Stimulated activated naive CD8-positive, alpha-beta T cell treated with anti-CD3 and anti-CD28 coated beads, Interleukin-15, amount 100 ng/mL, for 72 hours (primary cell): ENCODE results near the gene GNAT1.

Source experiments
- ATAC-seq: fragments of 150-1000 bp; cut with Tn5 transposase; 2 replicates; pipeline ENCODE4 v1.10.0; 2021; ENCODE audit warnings: mild to moderate bottlenecking, moderate library complexity
- DNase-seq, 2 donors: peaks; one replicate each; pipeline ENCODE4 v3.0.0; 2021 to 2022
- H3K27ac Mint-ChIP-seq, 2 donors: one replicate each; pipeline ENCODE4 v1.8.0; 2022; ENCODE audit warnings: mild to moderate bottlenecking in 2 of 2, mixed read lengths in 2 of 2, moderate library complexity in 2 of 2
- H3K27me3 Mint-ChIP-seq: one replicate; pipeline ENCODE4 v1.8.0; 2022; ENCODE audit warnings: mixed read lengths
- H3K4me1 Mint-ChIP-seq: one replicate; pipeline ENCODE4 v1.8.0; 2022; ENCODE audit warnings: mild to moderate bottlenecking, mixed read lengths
- H3K4me3 Mint-ChIP-seq, 2 donors: one replicate each; pipeline ENCODE4 v1.8.0; 2022; ENCODE audit warnings: mild to moderate bottlenecking in 2 of 2, mixed read lengths in 2 of 2, moderate library complexity in 1 of 2
- H3K9me3 Mint-ChIP-seq, 2 donors: one replicate each; pipeline ENCODE4 v1.8.0; 2022; ENCODE audit warnings: mixed read lengths in 2 of 2

Gene GNAT1

DNA sequence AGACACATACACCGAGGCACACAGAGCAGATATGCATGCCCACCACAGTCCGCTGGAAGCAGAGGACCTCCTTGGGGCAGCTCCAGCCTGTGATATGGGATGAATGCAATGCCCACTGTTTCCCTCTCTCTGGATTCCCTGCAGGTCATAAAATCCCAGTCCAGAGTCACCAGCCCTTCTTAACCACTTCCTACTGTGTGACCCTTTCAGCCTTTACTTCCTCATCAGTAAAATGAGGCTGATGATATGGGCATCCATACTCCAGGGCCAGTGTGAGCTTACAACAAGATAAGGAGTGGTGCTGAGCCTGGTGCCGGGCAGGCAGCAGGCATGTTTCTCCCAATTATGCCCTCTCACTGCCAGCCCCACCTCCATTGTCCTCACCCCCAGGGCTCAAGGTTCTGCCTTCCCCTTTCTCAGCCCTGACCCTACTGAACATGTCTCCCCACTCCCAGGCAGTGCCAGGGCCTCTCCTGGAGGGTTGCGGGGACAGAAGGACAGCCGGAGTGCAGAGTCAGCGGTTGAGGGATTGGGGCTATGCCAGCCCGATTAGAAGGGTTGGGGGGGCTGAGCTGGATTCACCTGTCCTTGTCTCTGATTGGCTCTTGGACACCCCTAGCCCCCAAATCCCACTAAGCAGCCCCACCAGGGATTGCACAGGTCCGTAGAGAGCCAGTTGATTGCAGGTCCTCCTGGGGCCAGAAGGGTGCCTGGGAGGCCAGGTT, at the start of gene GNAT1:
GNAT1 (plus strand) TSS at position 675 of the 725 bp plus-strand sequence. CDS start 116 bp downstream, outside the sequence.
- no peak for ATAC-seq
- no peak for DNase-seq
- Mint-ChIP-seq H3K4me1 (peaks cover 21% of the 10 kb centered on the region), H3K4me3 (no peak within 1 kb of the TSS), H3K27me3 (peaks cover 33% of the 10 kb centered on the region), H3K9me3 (no peaks in the 10 kb centered on the region), H3K27ac (no peak within 1 kb of the TSS)

DNA sequence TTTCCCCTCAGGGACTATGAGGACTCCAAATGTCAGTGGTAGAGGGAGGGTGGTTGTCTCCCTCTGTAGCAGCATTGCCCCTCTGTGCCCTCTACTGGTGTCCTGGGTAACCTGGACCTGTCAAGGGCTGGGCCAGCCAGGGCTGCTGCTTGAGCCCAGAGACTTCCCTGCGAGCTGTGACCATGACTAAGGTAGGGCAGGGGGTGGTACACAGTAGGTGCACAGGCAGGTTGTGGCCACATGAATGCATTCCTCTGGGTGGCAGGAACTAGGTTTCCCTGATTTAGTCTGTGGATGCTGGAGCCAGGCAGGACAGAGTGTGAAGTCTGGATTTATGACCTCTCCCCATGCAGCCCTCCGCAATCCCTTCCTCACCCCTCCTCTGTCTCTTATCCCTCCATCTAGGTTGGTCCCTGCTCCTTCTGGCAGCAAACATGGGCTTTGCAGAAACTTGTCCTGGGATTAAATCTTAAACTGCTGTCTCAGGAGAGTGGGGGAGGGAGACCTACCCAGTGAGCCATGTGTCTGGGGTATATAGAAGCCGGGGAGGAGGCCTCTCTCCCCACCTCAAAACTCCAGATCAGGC, 45.0 kb upstream of the GNAT1 start:
- Mint-ChIP-seq H3K27ac (no peak overlapping the region), H3K4me3 (no peak overlapping the region), H3K4me1 (no peaks in the 10 kb centered on the region), H3K9me3 (no peaks in the 10 kb centered on the region), H3K27me3 (no peaks in the 10 kb centered on the region)
- no peak for ATAC-seq
- DNase-seq = no peak

DNA sequence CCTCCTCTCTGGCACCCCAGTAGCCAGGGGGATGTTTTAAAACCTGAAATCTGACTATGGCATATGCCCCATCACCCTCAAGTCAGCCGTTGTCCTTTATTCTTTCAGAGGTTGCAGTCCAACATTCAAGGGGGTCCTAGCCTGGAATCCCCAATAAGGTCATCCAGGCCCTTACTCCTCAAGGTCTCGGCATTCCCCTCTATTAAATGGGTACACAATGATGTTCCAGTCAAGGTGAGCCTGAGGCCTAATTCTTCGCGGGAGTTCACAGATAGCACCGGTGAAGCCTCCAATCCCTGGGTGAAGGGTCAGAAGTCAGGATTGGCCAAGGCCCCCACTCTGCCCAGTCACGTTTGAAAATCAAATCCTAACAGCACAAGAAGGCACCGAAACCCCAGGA, 44.4 kb upstream of the GNAT1 start:
- Mint-ChIP-seq H3K27ac (no peak overlapping the region), H3K4me1 (no peaks in the 10 kb centered on the region), H3K27me3 (no peaks in the 10 kb centered on the region), H3K4me3 (no peak overlapping the region), H3K9me3 (no peaks in the 10 kb centered on the region)
- no peak for DNase-seq
- no peak for ATAC-seq

DNA sequence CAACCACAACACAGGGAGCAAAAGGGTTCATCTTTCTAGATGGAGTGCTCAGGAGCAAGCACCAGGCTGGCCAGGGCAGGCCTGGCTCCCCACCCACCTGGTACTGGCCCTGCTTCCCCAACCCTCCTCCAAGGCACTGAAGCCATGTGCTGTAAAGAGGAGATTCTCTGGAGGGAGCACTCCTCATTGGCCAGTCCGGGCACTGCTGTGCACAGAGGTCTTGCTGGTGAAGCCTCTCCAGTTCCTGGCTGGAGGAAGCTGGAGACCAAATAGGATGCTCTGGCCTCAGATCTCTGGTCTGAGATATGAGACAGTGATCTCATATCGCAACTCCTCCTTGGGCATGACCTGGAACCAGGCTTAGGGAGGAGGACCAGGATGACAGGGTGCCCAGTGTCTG, 44.0 kb upstream of the GNAT1 start:
- H3K27ac Mint-ChIP-seq = no peak overlapping the region
- H3K27me3 Mint-ChIP-seq = no peaks in the 10 kb centered on the region
- DNase-seq (no peak), ATAC-seq (no peak)
- no peak overlapping the region for H3K4me3 Mint-ChIP-seq
- H3K4me1 Mint-ChIP-seq = no peaks in the 10 kb centered on the region
- H3K9me3 Mint-ChIP-seq = no peaks in the 10 kb centered on the region

- no peaks in the 10 kb centered on the region for H3K9me3 Mint-ChIP-seq
- DNase-seq (no peak), ATAC-seq (no peak)
- no peaks in the 10 kb centered on the region for H3K4me1 Mint-ChIP-seq
- H3K27me3 Mint-ChIP-seq = peaks cover under 1% of the 10 kb centered on the region
- no peak overlapping the region for H3K27ac Mint-ChIP-seq
- H3K4me3 Mint-ChIP-seq = no peak overlapping the region
Observed at GRCh38 chr3:50147861-50148260, 43.5 kb upstream of the GNAT1 start.

GRCh38 chr3:50150404-50150750, 41.0 kb upstream of the GNAT1 start:
- Mint-ChIP-seq H3K27ac (peak overlapping the region in 1 of 2 donors; percentile 4), H3K4me1 (peaks cover 7% of the 10 kb centered on the region), H3K4me3 (no peak overlapping the region)

GRCh38 chr3:50150863-50151686, 40.3 kb upstream of the GNAT1 start:
- Mint-ChIP-seq H3K27me3 (peaks cover 25% of the 10 kb centered on the region), H3K9me3 (no peaks in the 10 kb centered on the region), H3K27ac (no peak overlapping the region), H3K4me3 (no peak overlapping the region), H3K4me1 (peaks cover 13% of the 10 kb centered on the region)
- no peak for DNase-seq
- no peak for ATAC-seq

More at GRCh38 chr3:50150404-50150750, 41.0 kb upstream of the GNAT1 start:
- peaks cover 18% of the 10 kb centered on the region for H3K27me3 Mint-ChIP-seq
- no peak for DNase-seq
- no peak for ATAC-seq
- H3K9me3 Mint-ChIP-seq = no peaks in the 10 kb centered on the region

DNA sequence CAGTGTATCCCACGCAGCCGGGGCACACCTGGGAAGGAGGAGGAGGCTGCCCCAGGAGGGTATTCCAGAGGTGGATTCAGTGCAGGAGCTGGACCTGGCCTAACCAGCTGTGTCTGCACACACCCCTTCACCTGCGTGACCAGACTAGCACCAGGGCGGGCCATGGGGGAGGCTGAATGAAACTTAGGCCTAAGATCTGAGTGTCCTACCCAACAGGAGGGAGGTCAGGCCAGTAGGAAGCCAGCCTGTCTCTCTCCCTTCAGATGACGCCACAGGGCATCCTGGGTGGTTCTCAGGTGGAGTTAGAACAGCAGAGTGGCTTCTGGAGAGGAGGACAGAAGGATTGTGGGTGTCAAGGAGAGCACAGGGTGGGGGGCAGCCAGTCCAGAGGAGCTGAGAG, 39.7 kb upstream of the GNAT1 start:
- Mint-ChIP-seq H3K27ac (no peak overlapping the region), H3K9me3 (no peaks in the 10 kb centered on the region), H3K27me3 (peaks cover 32% of the 10 kb centered on the region), H3K4me3 (no peak overlapping the region), H3K4me1 (peaks cover 13% of the 10 kb centered on the region)
- no peak for DNase-seq
- no peak for ATAC-seq

DNA sequence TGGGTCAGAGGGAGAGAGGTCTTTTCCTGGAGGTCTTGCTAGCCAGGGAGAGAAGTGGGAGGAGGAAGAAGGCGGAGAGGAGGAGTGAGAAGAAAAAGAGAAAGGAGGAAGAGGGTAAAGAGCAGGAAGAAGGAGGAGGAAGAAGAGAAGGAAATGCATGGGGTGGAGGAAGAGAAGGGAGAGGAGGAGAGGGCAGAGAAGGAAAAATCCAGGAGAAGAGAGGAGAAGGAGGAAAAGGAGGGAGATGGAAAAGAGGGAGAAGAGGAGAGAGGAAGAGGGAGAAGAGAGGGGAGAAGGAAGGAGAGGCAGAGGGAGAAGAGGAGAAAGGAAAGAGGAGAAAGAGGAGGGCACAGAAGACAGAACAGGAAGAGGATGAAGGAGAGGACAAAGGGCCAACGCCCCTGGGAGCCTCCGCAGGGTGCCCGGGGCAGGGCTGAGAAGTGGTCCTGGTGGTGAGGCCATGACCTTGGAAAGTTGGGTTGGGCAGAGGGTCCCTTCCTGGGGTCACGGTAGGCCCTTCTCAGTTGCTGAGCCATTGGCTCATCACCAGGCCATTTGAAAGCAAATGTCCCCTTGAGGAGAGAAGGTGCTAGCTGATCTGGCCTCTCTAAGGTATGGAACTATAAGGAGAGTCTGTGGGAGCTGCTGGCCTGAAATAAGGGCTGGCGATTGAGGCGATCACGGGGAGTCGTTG, 37.5 kb upstream of the GNAT1 start:
- Mint-ChIP-seq H3K9me3 (no peaks in the 10 kb centered on the region), H3K4me3 (peak overlapping the region; percentile 69 to 76), H3K27me3 (peaks cover 50% of the 10 kb centered on the region), H3K4me1 (peaks cover 20% of the 10 kb centered on the region), H3K27ac (no peak overlapping the region)
- ATAC-seq (peak; percentile 1), DNase-seq (no peak)

DNA sequence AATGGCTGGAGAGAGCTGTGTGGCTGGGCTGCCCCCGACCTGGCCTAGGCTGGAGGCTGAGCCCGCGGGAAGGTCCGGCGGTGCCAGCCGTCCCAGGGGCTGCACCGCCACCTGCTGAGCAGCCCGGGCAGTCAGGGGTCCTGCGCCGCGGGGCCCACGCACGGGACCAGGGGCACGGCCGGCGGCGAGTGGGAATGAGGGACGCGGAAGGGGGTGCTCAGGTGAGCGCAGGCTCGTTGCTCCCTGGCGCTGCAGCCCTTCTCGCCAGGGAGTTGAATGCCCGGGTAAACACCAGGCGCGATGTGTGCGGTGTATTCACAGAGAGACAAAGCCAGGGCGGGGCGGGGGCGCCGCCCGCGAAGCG, 37.0 kb upstream of the GNAT1 start:
- Mint-ChIP-seq H3K27me3 (peaks cover 50% of the 10 kb centered on the region), H3K9me3 (no peaks in the 10 kb centered on the region), H3K4me3 (peak overlapping the region; percentile 69 to 76), H3K27ac (no peak overlapping the region), H3K4me1 (peaks cover 20% of the 10 kb centered on the region)
- peak in 1 of 2 donors; percentile 25 for DNase-seq
- ATAC-seq = peak; percentile 50

DNA sequence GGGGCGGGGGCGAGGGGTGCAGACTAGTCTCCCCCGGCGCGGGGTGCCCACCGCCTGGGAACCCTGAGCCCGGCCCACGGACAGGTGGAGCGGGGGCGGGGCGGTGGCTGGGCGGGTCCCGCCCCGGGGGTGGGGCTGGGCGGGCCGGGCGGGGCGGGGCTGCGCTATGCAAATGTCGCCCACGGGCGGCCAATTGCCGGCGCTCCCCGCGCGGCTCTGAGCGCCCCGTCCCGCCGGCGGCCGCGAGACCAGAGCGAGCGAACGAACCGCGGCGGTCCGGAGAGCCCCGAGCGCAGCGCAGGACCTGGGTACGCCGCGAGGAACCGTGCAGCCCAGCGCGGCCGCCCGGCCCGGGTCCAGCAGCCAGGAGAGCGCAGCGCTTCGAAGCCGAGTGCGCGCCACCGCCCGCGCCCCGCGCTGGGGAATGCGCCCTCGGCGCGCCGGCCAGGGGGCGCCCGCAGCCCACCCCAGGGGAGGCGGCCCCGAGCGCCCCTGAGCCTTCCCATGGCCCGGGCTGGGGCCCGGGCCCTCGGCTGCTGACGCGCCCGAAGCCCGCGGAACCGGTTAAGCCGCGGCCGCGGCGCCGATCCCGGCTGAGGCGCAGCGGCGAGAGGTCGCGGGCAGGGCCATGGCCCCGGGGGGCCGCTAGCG, 36.4 kb upstream of the GNAT1 start, which contains the start of gene SEMA3F:
SEMA3F (plus strand) TSS at position 485 of the 651 bp plus-strand sequence. CDS start 4,299 bp downstream, outside the sequence.
- H3K27ac Mint-ChIP-seq = no peak within 1 kb of the TSS

DNA sequence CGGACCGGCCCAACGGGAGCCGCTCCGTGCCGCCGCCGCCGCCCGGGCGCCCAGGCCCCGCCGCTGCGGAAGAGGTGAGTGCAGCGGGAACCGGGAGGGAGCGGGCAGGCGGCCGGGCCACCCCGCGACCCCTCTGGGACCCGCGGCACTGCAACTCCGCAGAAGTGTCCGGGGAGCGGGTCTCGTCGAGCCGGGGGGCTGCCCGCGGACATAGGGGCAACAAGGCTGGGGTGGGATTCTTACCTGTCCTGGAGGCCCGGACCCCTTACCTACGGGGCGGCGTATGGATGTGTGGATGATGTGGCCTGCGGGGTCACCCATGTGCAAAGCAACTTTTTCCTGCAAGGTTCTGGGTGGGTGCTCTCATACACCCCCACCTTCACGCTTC, 35.9 kb upstream of the GNAT1 start:
- Mint-ChIP-seq H3K9me3 (no peaks in the 10 kb centered on the region), H3K4me1 (peaks cover 20% of the 10 kb centered on the region), H3K27me3 (peaks cover 50% of the 10 kb centered on the region), H3K27ac (no peak overlapping the region), H3K4me3 (peak overlapping the region; percentile 63 to 72)
- DNase-seq (peak in 1 of 2 donors; percentile 10), ATAC-seq (no peak)

More for the DNA sequence above, 36.4 kb upstream of the GNAT1 start, which contains the start of gene SEMA3F:
- DNase-seq (peak; percentile 53 to 62), ATAC-seq (peak; percentile 86)
- H3K9me3 Mint-ChIP-seq = no peaks in the 10 kb centered on the region
- H3K4me3 Mint-ChIP-seq = peak within 1 kb of the TSS; percentile 69 to 76
- H3K27me3 Mint-ChIP-seq = peaks cover 50% of the 10 kb centered on the region
- peaks cover 20% of the 10 kb centered on the region for H3K4me1 Mint-ChIP-seq

DNA sequence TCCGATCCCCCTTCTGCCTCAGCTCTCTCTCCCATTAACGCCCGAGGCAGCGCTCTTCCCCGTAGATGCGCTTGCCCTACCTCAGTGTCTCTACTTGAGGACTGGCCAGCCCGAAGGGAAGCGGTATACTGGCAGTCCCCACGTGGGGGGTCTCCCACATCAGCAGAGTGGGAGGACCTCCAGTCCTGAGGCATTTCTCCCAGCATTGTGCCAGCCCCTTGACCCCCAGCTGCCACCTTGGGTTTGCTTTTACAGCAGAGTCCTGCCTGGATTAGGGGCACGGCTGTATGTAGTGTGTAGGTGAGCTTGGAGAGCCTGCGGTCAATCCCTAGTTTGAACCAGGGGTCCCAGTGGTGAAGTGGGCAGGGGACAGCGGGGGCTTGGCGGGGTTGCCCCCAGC, 35.5 kb upstream of the GNAT1 start:
- no peak for DNase-seq
- no peak for ATAC-seq
- Mint-ChIP-seq H3K9me3 (no peaks in the 10 kb centered on the region), H3K27me3 (peaks cover 50% of the 10 kb centered on the region), H3K27ac (no peak overlapping the region), H3K4me3 (peak overlapping the region; percentile 63 to 72), H3K4me1 (peaks cover 20% of the 10 kb centered on the region)

DNA sequence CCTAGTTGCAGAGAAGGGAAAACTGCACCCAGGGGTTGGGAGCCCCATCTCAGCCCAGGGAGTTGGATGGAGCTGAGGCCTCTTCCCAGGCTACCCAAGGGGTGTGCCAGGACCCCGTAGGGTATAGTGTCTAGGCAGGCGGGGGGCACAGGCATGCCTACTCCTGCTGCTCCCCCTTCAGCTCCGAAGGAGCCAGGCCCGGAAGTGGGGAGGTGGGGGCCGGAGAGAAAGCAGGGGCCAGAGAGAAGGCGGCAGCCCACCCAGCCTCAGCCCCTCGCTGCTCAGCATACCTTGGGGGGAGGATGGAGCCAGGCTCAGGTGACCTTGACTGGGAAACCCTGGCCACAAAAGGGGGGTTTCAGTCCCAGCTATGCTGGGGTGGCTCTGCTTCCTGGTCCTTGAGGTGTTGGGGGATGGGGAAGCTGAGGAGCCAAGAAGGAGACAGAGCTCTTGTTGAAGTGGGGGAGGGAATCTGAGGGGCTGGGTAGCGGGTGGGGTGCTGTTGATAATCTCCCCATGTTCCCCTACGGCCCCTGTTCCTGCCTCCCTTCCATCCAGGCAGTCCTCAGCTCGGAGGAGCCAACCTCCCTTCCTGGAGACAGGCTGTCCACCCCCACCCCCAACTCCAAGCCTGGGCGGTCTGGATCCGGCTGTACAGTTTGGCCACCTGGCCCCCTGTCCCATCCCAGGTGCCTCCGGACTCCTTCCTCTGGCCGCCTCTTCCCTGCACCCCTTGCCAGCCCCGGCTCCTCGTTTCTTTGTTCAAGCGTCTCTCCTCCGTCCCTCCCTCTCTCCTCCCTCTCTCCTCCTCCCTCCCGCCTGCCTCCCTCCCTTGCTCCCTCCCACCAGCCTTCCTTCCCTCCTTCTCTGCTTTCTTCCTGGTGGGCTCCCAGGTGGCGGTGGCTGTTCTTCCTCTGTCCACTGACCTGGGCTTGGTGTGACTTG, 34.6 kb upstream of the GNAT1 start:
- H3K27ac Mint-ChIP-seq = no peak overlapping the region
- no peak overlapping the region for H3K4me3 Mint-ChIP-seq
- ATAC-seq (no peak), DNase-seq (no peak)
- peaks cover 50% of the 10 kb centered on the region for H3K27me3 Mint-ChIP-seq
- H3K9me3 Mint-ChIP-seq = no peaks in the 10 kb centered on the region
- H3K4me1 Mint-ChIP-seq = peaks cover 20% of the 10 kb centered on the region
